HG02571 (cell line): ENCODE measurements around the gene FOXL2NB.

Source experiments
- ATAC-seq: cut with Tn5 transposase; IDR thresholded peaks from one replicate; pipeline ENCODE4 v1.9.1; 2021; ENCODE audit warnings: mild to moderate bottlenecking, moderate library complexity; ENCODE audit not compliant: unreplicated experiment

Gene FOXL2NB

GRCh38 chr3:138987181-138987580, 40.2 kb downstream of the FOXL2NB start:
- no peak for ATAC-seq

DNA sequence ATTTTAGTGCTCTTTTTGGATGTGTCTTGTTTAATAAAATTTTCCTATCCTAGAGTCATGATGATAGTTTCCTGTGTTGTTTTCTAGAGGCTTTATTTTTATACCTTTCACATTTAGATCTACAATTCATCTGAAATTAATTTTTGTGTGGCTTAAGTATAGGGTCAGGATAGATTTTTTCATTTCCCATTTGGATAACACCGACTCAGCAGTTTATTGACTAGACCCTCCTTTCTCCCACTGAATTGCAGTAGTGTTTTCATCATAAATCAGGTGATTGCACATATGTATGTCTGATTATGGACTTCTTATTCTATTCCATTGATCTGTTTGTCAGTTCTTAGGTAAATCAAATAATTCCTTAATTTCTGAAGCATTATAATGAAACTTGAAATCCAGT, 48.7 kb downstream of the FOXL2NB start:
- no peak for ATAC-seq
